SK-N-SH (cell line): ENCODE results near the gene FTO. TPM values are rescaled to one million over a fixed set of nuclear protein-coding genes. Genes with fewer than 3 reads are reported as not detected.

ENCODE experiments used
- CTCF ChIA-PET: fragments of 300-600, 350-600 bp; formaldehyde crosslinking; extraction: SDS; loops from one replicate; lab custom pipeline; 2021; lab: Yijun Ruan, JAX
- POLR2A ChIA-PET: fragments of 350-600 bp; sonication (Branson Sonifier 250); formaldehyde crosslinking; extraction: SDS; loops from one replicate; lab custom pipeline; 2020; ENCODE audit warnings: antibody characterized with exemption, inconsistent platforms; lab: Yijun Ruan, JAX
- DNase-seq: peaks from one replicate; pipeline ENCODE4 v3.0.0; 2012
- H2AFZ ChIP-seq: fragments of 200-600 bp; sonication (generic); 2 replicates; pipeline ENCODE4 v1.8.1; 2016; ENCODE audit warnings: antibody characterized with exemption, mild to moderate bottlenecking, low read depth
- H3F3A ChIP-seq: fragments of 200-600 bp; sonication (generic); replicated peaks from 2 replicates; pipeline ENCODE3; 2016; ENCODE audit warnings: antibody characterized with exemption, mild to moderate bottlenecking; ENCODE audit not compliant: insufficient read depth
- H3K27ac ChIP-seq, 2 experiments: fragments of 200-500 bp in 1 of 2; fragments of 200-600 bp in 1 of 2; sonication (Bioruptor generic) in 1 of 2; sonication (generic), shearing (Covaris generic) in 1 of 2; 2 replicates each; pipeline versions ENCODE4 v1.5.1 to v1.6.1; 2014 to 2016; ENCODE audit warnings: low read depth in 2 of 2, inconsistent platforms in 1 of 2, low read length in 1 of 2, mild to moderate bottlenecking in 1 of 2, mixed read lengths in 1 of 2
- H3K27me3 ChIP-seq: fragments of 200-600 bp; sonication (generic), shearing (Covaris generic); 2 replicates; pipeline ENCODE4 v1.6.1; 2016; ENCODE audit warnings: mixed run types; ENCODE audit not compliant: insufficient read depth
- H3K36me3 ChIP-seq, 2 experiments: fragments of 200-500 bp in 1 of 2; fragments of 200-600 bp in 1 of 2; sonication (Bioruptor generic) in 1 of 2; sonication (generic) in 1 of 2; replicated peaks in 1 of 2; 2 replicates each; pipeline versions ENCODE3 to v1.5.1; 2014 to 2016; ENCODE audit warnings: low read length in 1 of 2, mild to moderate bottlenecking in 1 of 2; ENCODE audit not compliant: insufficient read depth in 2 of 2, control insufficient read depth in 1 of 2
- H3K4me1 ChIP-seq, 2 experiments: fragments of 200-500 bp in 1 of 2; fragments of 200-600 bp in 1 of 2; sonication (Bioruptor generic) in 1 of 2; sonication (generic), shearing (Covaris generic) in 1 of 2; 2 replicates each; pipeline versions ENCODE4 v1.5.1 to v1.6.1; 2014 to 2016; ENCODE audit warnings: low read depth in 1 of 2, low read length in 1 of 2, mixed run types in 1 of 2; ENCODE audit not compliant: insufficient read depth in 2 of 2, control insufficient read depth in 1 of 2
- H3K4me2 ChIP-seq: fragments of 200-600 bp; sonication (generic), shearing (Covaris generic); 2 replicates; pipeline ENCODE4 v1.6.1; 2017; ENCODE audit warnings: mixed run types
- H3K4me3 ChIP-seq, 2 experiments: fragments of 200-500 bp in 1 of 2; fragments of 200-600 bp in 1 of 2; sonication (Bioruptor generic) in 1 of 2; sonication (generic), shearing (Covaris generic) in 1 of 2; 2 replicates each; pipeline versions ENCODE4 v1.5.1 to v1.8.1; 2014 to 2016; ENCODE audit warnings: low read depth in 2 of 2, inconsistent platforms in 1 of 2, low read length in 1 of 2, mild to moderate bottlenecking in 1 of 2, mixed read lengths in 1 of 2, moderate library complexity in 1 of 2
- H3K79me2 ChIP-seq: fragments of 200-600 bp; sonication (generic); 2 replicates; pipeline ENCODE4 v1.8.1; 2017; ENCODE audit warnings: mild to moderate bottlenecking; ENCODE audit not compliant: insufficient read depth
- H3K9ac ChIP-seq: fragments of 200-600 bp; sonication (generic); 2 replicates; pipeline ENCODE4 v1.6.1; 2017; ENCODE audit warnings: mixed run types
- H3K9me2 ChIP-seq: fragments of 200-600 bp; sonication (generic); 2 replicates; pipeline ENCODE4 v1.6.1; 2017; ENCODE audit warnings: mixed run types
- H3K9me3 ChIP-seq: fragments of 200-600 bp; sonication (generic); 2 replicates; pipeline ENCODE4 v1.6.1; 2017; ENCODE audit warnings: mixed run types, mild to moderate bottlenecking, moderate library complexity
- H4K20me1 ChIP-seq: fragments of 200-600 bp; sonication (generic); 2 replicates; pipeline ENCODE4 v1.6.1; 2017; ENCODE audit warnings: mild to moderate bottlenecking, mixed run types; ENCODE audit not compliant: insufficient read depth
- CHD2 ChIP-seq: fragments of 150-350 bp; IDR thresholded peaks from 2 replicates; pipeline ENCODE4 v1.6.1; 2018; ENCODE audit warnings: low read length; ENCODE audit not compliant: partially characterized antibody
- EZH2phosphoT487 ChIP-seq: fragments of 200-600 bp; sonication (generic); IDR thresholded peaks from 2 replicates; pipeline ENCODE4 v1.6.1; 2017; ENCODE audit warnings: low read depth, mixed run types, mild to moderate bottlenecking, antibody characterized with exemption, moderate library complexity, borderline replicate concordance
- FOXJ3 ChIP-seq: sonication (generic); formaldehyde crosslinking; IDR thresholded peaks from 2 replicates; pipeline ENCODE4 v1.5.1; 2020; ENCODE audit warnings: mild to moderate bottlenecking, missing genetic modification reagents
- GABPA ChIP-seq: IDR thresholded peaks from 2 replicates; pipeline ENCODE4 v1.4.0; 2012; ENCODE audit warnings: low read depth, mild to moderate bottlenecking
- GATA2 ChIP-seq: sonication (generic); formaldehyde crosslinking; IDR thresholded peaks from 2 replicates; pipeline ENCODE4 v1.5.0; 2020; ENCODE audit warnings: mild to moderate bottlenecking, missing genetic modification reagents
- MEF2A ChIP-seq: IDR thresholded peaks from 2 replicates; pipeline ENCODE4 v1.4.0; 2012; ENCODE audit warnings: low read depth, borderline replicate concordance
- NRF1 ChIP-seq: IDR thresholded peaks from 2 replicates; pipeline ENCODE4 v1.6.1; 2012; ENCODE audit warnings: low read depth, mild to moderate bottlenecking, low read length
- POLR2AphosphoS5 ChIP-seq: IDR thresholded peaks from 2 replicates; pipeline ENCODE4 v1.6.1; 2012; ENCODE audit warnings: low read depth, low read length
- RAD21 ChIP-seq: IDR thresholded peaks from 2 replicates; pipeline ENCODE4 v1.6.1; 2012; ENCODE audit warnings: mild to moderate bottlenecking, low read length
- RFX5 ChIP-seq: IDR thresholded peaks from 2 replicates; pipeline ENCODE4 v1.6.1; 2012; ENCODE audit warnings: mild to moderate bottlenecking, improper control_type of control experiment, low read length
- RXRA ChIP-seq: IDR thresholded peaks from 2 replicates; pipeline ENCODE4 v1.4.0; 2012; ENCODE audit warnings: low read depth, mild to moderate bottlenecking, borderline replicate concordance
- SMC3 ChIP-seq: IDR thresholded peaks from 2 replicates; pipeline ENCODE4 v1.6.1; 2012; ENCODE audit warnings: low read depth, low read length, improper control_type of control experiment
- TEAD4 ChIP-seq: IDR thresholded peaks from 2 replicates; pipeline ENCODE4 v1.4.0; 2012; ENCODE audit warnings: mild to moderate bottlenecking, borderline replicate concordance; ENCODE audit not compliant: insufficient read depth
- WGBS: methylation state at CpG from one replicate; pipeline ENCODE4 v1.1.6; 2017; ENCODE audit warnings: low lambda C conversion rate; 5-methylcytosine and 5-hydroxymethylcytosine counted together
- polyA plus RNA-seq, 3 experiments: library from polyadenylated mRNA; depleted of rRNA; stranded (reverse); fragments of >200 nt; gene quantifications; 2 replicates each; pipeline ENCODE4 v1.2.3, GENCODE V29; 2012
- TF ChIP-seq, protein P1 (sequence below): fragments of 200-600 bp; sonication (generic); IDR thresholded peaks from 2 replicates; pipeline ENCODE4 v1.6.1; 2017; ENCODE audit warnings: antibody characterized with exemption, mild to moderate bottlenecking, moderate library complexity
- TF ChIP-seq, protein P2 (sequence below): IDR thresholded peaks from 2 replicates; pipeline ENCODE4 v1.4.0; 2012; ENCODE audit warnings: low read depth
- TF ChIP-seq, protein P3 (sequence below): IDR thresholded peaks from 2 replicates; pipeline ENCODE4 v1.6.1; 2012; ENCODE audit warnings: mild to moderate bottlenecking, low read depth, low read length, moderate library complexity
- TF ChIP-seq, protein P4 (sequence below): IDR thresholded peaks from 2 replicates; pipeline ENCODE4 v1.4.0; 2012; ENCODE audit warnings: low read depth, borderline replicate concordance

The FTO gene
- polyA plus RNA-seq, 1 of the 3 experiments (the other 2 are of a cell fraction) = 41.2 TPM

DNA sequence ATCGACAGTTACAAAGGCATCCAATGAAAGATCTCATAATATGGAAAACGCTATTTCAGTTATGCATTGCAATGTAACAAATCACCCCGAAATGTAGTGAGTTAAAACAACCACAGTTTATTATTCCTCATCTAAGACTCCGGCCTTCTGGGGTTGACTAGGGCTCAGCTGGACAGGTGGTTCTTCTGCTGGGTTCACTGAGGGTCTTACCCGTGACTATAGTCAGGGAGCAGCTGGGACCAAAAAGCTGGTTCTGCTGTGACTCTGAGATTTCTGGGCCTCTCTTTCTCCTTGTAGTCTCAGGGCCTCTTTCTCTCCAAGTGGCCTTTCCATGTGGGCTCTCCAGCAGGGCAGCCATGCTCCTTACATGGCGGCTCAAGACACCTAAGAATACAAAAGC, 386.6 kb downstream of the FTO start:
- H3K9me3 ChIP-seq = no peaks in the 10 kb centered on the region
- TF ChIP-seq, protein P1, sequence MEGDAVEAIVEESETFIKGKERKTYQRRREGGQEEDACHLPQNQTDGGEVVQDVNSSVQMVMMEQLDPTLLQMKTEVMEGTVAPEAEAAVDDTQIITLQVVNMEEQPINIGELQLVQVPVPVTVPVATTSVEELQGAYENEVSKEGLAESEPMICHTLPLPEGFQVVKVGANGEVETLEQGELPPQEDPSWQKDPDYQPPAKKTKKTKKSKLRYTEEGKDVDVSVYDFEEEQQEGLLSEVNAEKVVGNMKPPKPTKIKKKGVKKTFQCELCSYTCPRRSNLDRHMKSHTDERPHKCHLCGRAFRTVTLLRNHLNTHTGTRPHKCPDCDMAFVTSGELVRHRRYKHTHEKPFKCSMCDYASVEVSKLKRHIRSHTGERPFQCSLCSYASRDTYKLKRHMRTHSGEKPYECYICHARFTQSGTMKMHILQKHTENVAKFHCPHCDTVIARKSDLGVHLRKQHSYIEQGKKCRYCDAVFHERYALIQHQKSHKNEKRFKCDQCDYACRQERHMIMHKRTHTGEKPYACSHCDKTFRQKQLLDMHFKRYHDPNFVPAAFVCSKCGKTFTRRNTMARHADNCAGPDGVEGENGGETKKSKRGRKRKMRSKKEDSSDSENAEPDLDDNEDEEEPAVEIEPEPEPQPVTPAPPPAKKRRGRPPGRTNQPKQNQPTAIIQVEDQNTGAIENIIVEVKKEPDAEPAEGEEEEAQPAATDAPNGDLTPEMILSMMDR = no peak
- TF ChIP-seq FOXJ3 (CRISPR knock-in tag) (no peak), NRF1 (no peak), GABPA (no peak), CHD2 (no peak), TEAD4 (no peak), RAD21 (no peak), RXRA (no peak), MEF2A (no peak), POLR2AphosphoS5 (no peak), GATA2 (no peak), EZH2phosphoT487 (no peak), SMC3 (no peak), RFX5 (no peak)
- TF ChIP-seq, protein P2, sequence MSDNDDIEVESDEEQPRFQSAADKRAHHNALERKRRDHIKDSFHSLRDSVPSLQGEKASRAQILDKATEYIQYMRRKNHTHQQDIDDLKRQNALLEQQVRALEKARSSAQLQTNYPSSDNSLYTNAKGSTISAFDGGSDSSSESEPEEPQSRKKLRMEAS = no peak
- TF ChIP-seq, protein P3, sequence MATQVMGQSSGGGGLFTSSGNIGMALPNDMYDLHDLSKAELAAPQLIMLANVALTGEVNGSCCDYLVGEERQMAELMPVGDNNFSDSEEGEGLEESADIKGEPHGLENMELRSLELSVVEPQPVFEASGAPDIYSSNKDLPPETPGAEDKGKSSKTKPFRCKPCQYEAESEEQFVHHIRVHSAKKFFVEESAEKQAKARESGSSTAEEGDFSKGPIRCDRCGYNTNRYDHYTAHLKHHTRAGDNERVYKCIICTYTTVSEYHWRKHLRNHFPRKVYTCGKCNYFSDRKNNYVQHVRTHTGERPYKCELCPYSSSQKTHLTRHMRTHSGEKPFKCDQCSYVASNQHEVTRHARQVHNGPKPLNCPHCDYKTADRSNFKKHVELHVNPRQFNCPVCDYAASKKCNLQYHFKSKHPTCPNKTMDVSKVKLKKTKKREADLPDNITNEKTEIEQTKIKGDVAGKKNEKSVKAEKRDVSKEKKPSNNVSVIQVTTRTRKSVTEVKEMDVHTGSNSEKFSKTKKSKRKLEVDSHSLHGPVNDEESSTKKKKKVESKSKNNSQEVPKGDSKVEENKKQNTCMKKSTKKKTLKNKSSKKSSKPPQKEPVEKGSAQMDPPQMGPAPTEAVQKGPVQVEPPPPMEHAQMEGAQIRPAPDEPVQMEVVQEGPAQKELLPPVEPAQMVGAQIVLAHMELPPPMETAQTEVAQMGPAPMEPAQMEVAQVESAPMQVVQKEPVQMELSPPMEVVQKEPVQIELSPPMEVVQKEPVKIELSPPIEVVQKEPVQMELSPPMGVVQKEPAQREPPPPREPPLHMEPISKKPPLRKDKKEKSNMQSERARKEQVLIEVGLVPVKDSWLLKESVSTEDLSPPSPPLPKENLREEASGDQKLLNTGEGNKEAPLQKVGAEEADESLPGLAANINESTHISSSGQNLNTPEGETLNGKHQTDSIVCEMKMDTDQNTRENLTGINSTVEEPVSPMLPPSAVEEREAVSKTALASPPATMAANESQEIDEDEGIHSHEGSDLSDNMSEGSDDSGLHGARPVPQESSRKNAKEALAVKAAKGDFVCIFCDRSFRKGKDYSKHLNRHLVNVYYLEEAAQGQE = no peak
- TF ChIP-seq, protein P4, sequence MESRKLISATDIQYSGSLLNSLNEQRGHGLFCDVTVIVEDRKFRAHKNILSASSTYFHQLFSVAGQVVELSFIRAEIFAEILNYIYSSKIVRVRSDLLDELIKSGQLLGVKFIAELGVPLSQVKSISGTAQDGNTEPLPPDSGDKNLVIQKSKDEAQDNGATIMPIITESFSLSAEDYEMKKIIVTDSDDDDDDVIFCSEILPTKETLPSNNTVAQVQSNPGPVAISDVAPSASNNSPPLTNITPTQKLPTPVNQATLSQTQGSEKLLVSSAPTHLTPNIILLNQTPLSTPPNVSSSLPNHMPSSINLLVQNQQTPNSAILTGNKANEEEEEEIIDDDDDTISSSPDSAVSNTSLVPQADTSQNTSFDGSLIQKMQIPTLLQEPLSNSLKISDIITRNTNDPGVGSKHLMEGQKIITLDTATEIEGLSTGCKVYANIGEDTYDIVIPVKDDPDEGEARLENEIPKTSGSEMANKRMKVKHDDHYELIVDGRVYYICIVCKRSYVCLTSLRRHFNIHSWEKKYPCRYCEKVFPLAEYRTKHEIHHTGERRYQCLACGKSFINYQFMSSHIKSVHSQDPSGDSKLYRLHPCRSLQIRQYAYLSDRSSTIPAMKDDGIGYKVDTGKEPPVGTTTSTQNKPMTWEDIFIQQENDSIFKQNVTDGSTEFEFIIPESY = no peak
- TF ChIP-seq, all 33 proteins: peak for 0
- CTCF ChIA-PET = no interaction called here
- Histone ChIP-seq H3K9me2 (no peaks in the 10 kb centered on the region), H3K27ac (no peak overlapping the region), H3F3A (no peaks in the 10 kb centered on the region), H3K9ac (no peak overlapping the region), H4K20me1 (no peaks in the 10 kb centered on the region), H3K4me1 (peaks cover 0 to 8% of the 10 kb centered on the region in 2 experiments; a peak in 2 of 4 replicates), H3K79me2 (no peaks in the 10 kb centered on the region), H3K36me3 (no peaks in the 10 kb centered on the region), H3K4me2 (no peak overlapping the region), H3K27me3 (no peaks in the 10 kb centered on the region), H3K4me3 (no peak overlapping the region), H2AFZ (no peak overlapping the region)
- POLR2A ChIA-PET = no interaction called here
- 92% methylated on average over 6 of the region's 6 CpGs for WGBS
- DNase-seq = no peak
